ENCODE measurements around the gene KCNE1.
A peak's percentile ranks its signal among the peaks of the same experiment; 100 is the strongest.

Gene KCNE1

DNA sequence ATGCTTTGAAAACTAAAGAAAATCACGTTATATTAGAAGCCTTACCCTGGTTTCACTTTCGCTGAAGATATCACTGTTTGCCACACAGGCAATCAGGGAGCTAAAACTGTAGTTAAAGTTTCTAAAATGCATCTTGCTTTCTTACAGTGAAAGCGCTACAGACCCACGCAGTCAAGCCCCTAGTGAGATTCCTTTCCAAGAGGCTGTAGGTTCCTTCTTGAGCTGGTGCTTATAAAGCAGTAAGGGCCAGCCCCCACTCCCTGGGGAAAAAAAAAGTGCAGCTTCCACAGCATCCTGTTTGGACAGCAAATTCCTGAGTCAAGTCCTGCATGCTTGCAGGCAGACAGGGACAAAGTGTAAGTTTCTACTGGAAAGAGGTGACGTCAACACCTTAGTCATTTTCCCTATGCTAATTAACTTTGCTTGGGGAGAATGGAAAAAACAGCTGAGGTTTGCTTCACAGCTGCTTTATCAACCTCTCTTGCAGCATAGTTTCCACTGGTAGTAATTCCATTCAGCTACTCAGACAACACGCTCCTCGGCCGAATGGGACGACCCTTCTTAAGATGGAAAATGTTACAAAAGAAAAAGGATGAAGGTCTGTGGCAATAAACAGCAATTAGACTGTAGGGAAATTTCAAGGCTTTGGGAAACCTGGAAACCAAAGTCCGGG lies 14.7 kb upstream of the KCNE1 start:
- Histone ChIP-seq H3K27me3 (replicated peaks in 2 of 5; ENCODE audit: control insufficient read depth in 4 of 5, insufficient read depth in 5 of 5, low read length in 4 of 5) (no peaks in the 10 kb centered on the region), H3K9me3 (ENCODE audit: control extremely low read depth in 1 of 5, control insufficient read depth in 4 of 5, insufficient read depth in 2 of 5, low read depth in 1 of 5, low read length in 4 of 5) (peaks cover 0 to 4% (median 0%) of the 10 kb centered on the region in 5 experiments), H3K36me3 (ENCODE audit: control insufficient read depth in 4 of 4, insufficient read depth in 4 of 4, low read length in 3 of 4) (no peaks in the 10 kb centered on the region), H3K4me1 (ENCODE audit: control extremely low read depth in 1 of 4, control insufficient read depth in 4 of 4, insufficient read depth in 4 of 4, low read length in 3 of 4) (peaks cover 0 to 12% (median 0%) of the 10 kb centered on the region in 4 experiments), H3K4me3 (ENCODE audit: control insufficient read depth in 1 of 7, extremely low read depth in 1 of 7, insufficient read depth in 4 of 7, low read depth in 2 of 7, low read length in 6 of 7) (peak overlapping the region in 5 of 7 experiments; percentile 26 to 71 (median 49)), H3K27ac (ENCODE audit: insufficient read depth in 1 of 2, low read depth in 1 of 2, low read length in 2 of 2, poor library complexity in 1 of 2, severe bottlenecking in 2 of 2) (peak overlapping the region in 1 of 2 experiments; percentile 65)
- POLR2A ChIA-PET = interaction anchor here (1.0 kb wide), 1 partner anchor 110 kb away, joined by 3 read pairs; no protein-coding TSS in a partner anchor
- CTCF ChIA-PET = interaction anchor here (0.9 to 1.7 kb wide), 5 partner anchors 9 to 56 kb away, joined by 3 to 5 read pairs (median 4); partner anchors contain the start of gene KCNE1
- DNase-seq = peak in 2 of 3 donors; percentile 49 to 59
- WGBS (ENCODE audit: insufficient coverage) = 51% methylated on average over 6 of the region's 10 CpGs

DNA sequence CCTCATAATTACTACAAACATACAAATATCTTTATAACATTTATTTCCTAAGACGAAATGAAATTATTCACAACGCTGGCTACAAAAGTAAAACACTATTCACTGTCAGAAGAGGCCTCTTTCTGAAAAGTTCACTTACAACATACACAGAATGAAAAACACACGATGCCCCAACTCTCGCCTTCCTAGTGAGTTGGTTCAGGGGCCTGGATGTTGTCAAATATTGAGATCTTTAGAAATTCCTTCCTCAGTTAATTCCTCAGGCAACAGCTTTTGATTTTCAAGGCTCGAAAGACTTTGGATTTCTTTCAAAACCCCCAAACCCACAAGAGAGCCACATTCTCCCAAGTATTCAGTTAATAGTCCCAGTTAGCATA lies 14.2 kb upstream of the KCNE1 start:
- Histone ChIP-seq H3K4me3 (ENCODE audit: control insufficient read depth in 1 of 7, extremely low read depth in 1 of 7, insufficient read depth in 4 of 7, low read depth in 2 of 7, low read length in 6 of 7) (peak overlapping the region in 4 of 7 experiments; percentile 26 to 71 (median 50)), H3K9me3 (ENCODE audit: control extremely low read depth in 1 of 5, control insufficient read depth in 4 of 5, insufficient read depth in 2 of 5, low read depth in 1 of 5, low read length in 4 of 5) (peaks cover 0 to 4% (median 0%) of the 10 kb centered on the region in 5 experiments), H3K4me1 (ENCODE audit: control extremely low read depth in 1 of 4, control insufficient read depth in 4 of 4, insufficient read depth in 4 of 4, low read length in 3 of 4) (peaks cover 0 to 14% (median 2%) of the 10 kb centered on the region in 4 experiments), H3K36me3 (ENCODE audit: control insufficient read depth in 4 of 4, insufficient read depth in 4 of 4, low read length in 3 of 4) (no peaks in the 10 kb centered on the region), H3K27me3 (replicated peaks in 2 of 5; ENCODE audit: control insufficient read depth in 4 of 5, insufficient read depth in 5 of 5, low read length in 4 of 5) (no peaks in the 10 kb centered on the region), H3K27ac (ENCODE audit: insufficient read depth in 1 of 2, low read depth in 1 of 2, low read length in 2 of 2, poor library complexity in 1 of 2, severe bottlenecking in 2 of 2) (peak overlapping the region in 1 of 2 experiments; percentile 65)
- WGBS (ENCODE audit: insufficient coverage) = 100% methylated on average over 2 of the region's 5 CpGs
- ChIA-PET POLR2A (interaction anchor here (1.0 kb wide), 1 partner anchor 110 kb away, joined by 3 read pairs; no protein-coding TSS in a partner anchor), CTCF (interaction anchor here (0.9 to 1.7 kb wide), 5 partner anchors 8 to 56 kb away, joined by 3 to 5 read pairs (median 4); partner anchors contain the start of gene KCNE1)
- no peak for DNase-seq

GRCh38 chr21:34524646-34525601 lies 12.9 kb upstream of the KCNE1 start:
- DNase-seq = no peak
- Histone ChIP-seq H3K9me3 (ENCODE audit: control extremely low read depth in 1 of 5, control insufficient read depth in 4 of 5, insufficient read depth in 2 of 5, low read depth in 1 of 5, low read length in 4 of 5) (peaks cover 0 to 4% (median 0%) of the 10 kb centered on the region in 5 experiments), H3K4me3 (ENCODE audit: control insufficient read depth in 1 of 7, extremely low read depth in 1 of 7, insufficient read depth in 4 of 7, low read depth in 2 of 7, low read length in 6 of 7) (no peak overlapping the region), H3K4me1 (ENCODE audit: control extremely low read depth in 1 of 4, control insufficient read depth in 4 of 4, insufficient read depth in 4 of 4, low read length in 3 of 4) (peaks cover 0 to 21% (median 12%) of the 10 kb centered on the region in 4 experiments), H3K36me3 (ENCODE audit: control insufficient read depth in 4 of 4, insufficient read depth in 4 of 4, low read length in 3 of 4) (no peaks in the 10 kb centered on the region), H3K27me3 (replicated peaks in 2 of 5; ENCODE audit: control insufficient read depth in 4 of 5, insufficient read depth in 5 of 5, low read length in 4 of 5) (no peaks in the 10 kb centered on the region), H3K27ac (ENCODE audit: insufficient read depth in 1 of 2, low read depth in 1 of 2, low read length in 2 of 2, poor library complexity in 1 of 2, severe bottlenecking in 2 of 2) (no peak overlapping the region)
- POLR2A ChIA-PET = no interaction called here
- 96% methylated on average over 25 of the region's 31 CpGs for WGBS (ENCODE audit: insufficient coverage)
- CTCF ChIA-PET = interaction anchor here (1.2 to 2.1 kb wide), 3 partner anchors 10 to 78 kb away, joined by 3 to 5 read pairs (median 3); no protein-coding TSS in a partner anchor

DNA sequence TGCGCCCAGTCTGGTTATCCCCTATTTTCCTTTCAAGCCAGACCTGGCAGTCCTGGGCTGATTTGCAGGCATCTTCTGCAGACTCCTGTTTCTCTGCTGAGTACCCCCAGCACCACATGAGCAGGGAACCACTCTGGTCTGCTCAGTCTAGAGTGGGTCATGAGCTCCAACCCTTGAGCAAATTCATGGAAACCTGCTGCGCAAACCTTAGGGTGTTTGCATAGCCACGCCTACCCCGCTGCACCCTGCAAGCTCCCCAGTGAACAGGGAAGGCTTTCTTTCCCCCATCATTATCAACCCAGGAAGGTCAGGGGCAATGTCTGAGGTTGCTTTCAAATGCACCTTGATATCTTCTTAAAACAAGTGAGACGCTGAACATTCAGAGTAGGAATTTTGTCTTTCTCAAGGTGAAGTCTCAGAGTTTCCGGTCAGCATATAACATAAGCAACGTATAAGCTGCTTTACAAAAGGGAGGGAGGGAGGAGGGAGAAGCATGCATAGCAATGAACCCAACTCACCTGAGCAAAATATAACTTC lies 11.1 kb upstream of the KCNE1 start:
- peaks cover 0 to under 1% (median 0%) of the 10 kb centered on the region in 5 experiments for H3K9me3 ChIP-seq (ENCODE audit: control extremely low read depth in 1 of 5, control insufficient read depth in 4 of 5, insufficient read depth in 2 of 5, low read depth in 1 of 5, low read length in 4 of 5)
- 100% methylated on average over 1 of the region's 7 CpGs for WGBS (ENCODE audit: insufficient coverage)
- no peaks in the 10 kb centered on the region for H3K36me3 ChIP-seq (ENCODE audit: control insufficient read depth in 4 of 4, insufficient read depth in 4 of 4, low read length in 3 of 4)
- no peaks in the 10 kb centered on the region for H3K27me3 ChIP-seq (replicated peaks in 2 of 5; ENCODE audit: control insufficient read depth in 4 of 5, insufficient read depth in 5 of 5, low read length in 4 of 5)
- peaks cover 0 to 21% (median 12%) of the 10 kb centered on the region in 4 experiments for H3K4me1 ChIP-seq (ENCODE audit: control extremely low read depth in 1 of 4, control insufficient read depth in 4 of 4, insufficient read depth in 4 of 4, low read length in 3 of 4)
- H3K4me3 ChIP-seq (ENCODE audit: control insufficient read depth in 1 of 7, extremely low read depth in 1 of 7, insufficient read depth in 4 of 7, low read depth in 2 of 7, low read length in 6 of 7) = no peak overlapping the region
- no peak overlapping the region for H3K27ac ChIP-seq (ENCODE audit: insufficient read depth in 1 of 2, low read depth in 1 of 2, low read length in 2 of 2, poor library complexity in 1 of 2, severe bottlenecking in 2 of 2)
- DNase-seq = no peak
- POLR2A ChIA-PET = no interaction called here
- CTCF ChIA-PET = interaction anchor here (1.2 to 1.4 kb wide), 2 partner anchors 56 to 79 kb away, joined by 3 read pairs; no protein-coding TSS in a partner anchor

GRCh38 chr21:34522284-34522683 lies 10.3 kb upstream of the KCNE1 start:
- ChIA-PET POLR2A (interaction anchor here (0.6 kb wide), 1 partner anchor 30 kb away, joined by 8 read pairs; no protein-coding TSS in a partner anchor), CTCF (interaction anchor here (1.2 to 1.4 kb wide), 2 partner anchors 57 to 80 kb away, joined by 3 read pairs; no protein-coding TSS in a partner anchor)
- no peak overlapping the region for H3K4me3 ChIP-seq (ENCODE audit: control insufficient read depth in 1 of 7, extremely low read depth in 1 of 7, insufficient read depth in 4 of 7, low read depth in 2 of 7, low read length in 6 of 7)
- H3K36me3 ChIP-seq (ENCODE audit: control insufficient read depth in 4 of 4, insufficient read depth in 4 of 4, low read length in 3 of 4) = no peaks in the 10 kb centered on the region
- peaks cover 0 to 27% (median 16%) of the 10 kb centered on the region in 4 experiments for H3K4me1 ChIP-seq (ENCODE audit: control extremely low read depth in 1 of 4, control insufficient read depth in 4 of 4, insufficient read depth in 4 of 4, low read length in 3 of 4)
- no peaks in the 10 kb centered on the region for H3K9me3 ChIP-seq (ENCODE audit: control extremely low read depth in 1 of 5, control insufficient read depth in 4 of 5, insufficient read depth in 2 of 5, low read depth in 1 of 5, low read length in 4 of 5)
- H3K27ac ChIP-seq (ENCODE audit: insufficient read depth in 1 of 2, low read depth in 1 of 2, low read length in 2 of 2, poor library complexity in 1 of 2, severe bottlenecking in 2 of 2) = no peak overlapping the region
- H3K27me3 ChIP-seq (replicated peaks in 2 of 5; ENCODE audit: control insufficient read depth in 4 of 5, insufficient read depth in 5 of 5, low read length in 4 of 5) = no peaks in the 10 kb centered on the region
- no peak for DNase-seq
- WGBS (ENCODE audit: insufficient coverage) = 97% methylated on average over 3 of the region's 6 CpGs

- ChIA-PET POLR2A (no interaction called here), CTCF (interaction anchor here (1.2 to 2.1 kb wide), 4 partner anchors 11 to 81 kb away, joined by 3 to 8 read pairs (median 4); no protein-coding TSS in a partner anchor)
- H3K4me1 ChIP-seq (ENCODE audit: control extremely low read depth in 1 of 4, control insufficient read depth in 4 of 4, insufficient read depth in 4 of 4, low read length in 3 of 4) = peaks cover 0 to 28% (median 14%) of the 10 kb centered on the region in 4 experiments
- no peaks in the 10 kb centered on the region for H3K36me3 ChIP-seq (ENCODE audit: control insufficient read depth in 4 of 4, insufficient read depth in 4 of 4, low read length in 3 of 4)
- H3K9me3 ChIP-seq (ENCODE audit: control extremely low read depth in 1 of 5, control insufficient read depth in 4 of 5, insufficient read depth in 2 of 5, low read depth in 1 of 5, low read length in 4 of 5) = no peaks in the 10 kb centered on the region
- WGBS (ENCODE audit: insufficient coverage) = 96% methylated on average over 6 of the region's 7 CpGs
- no peak for DNase-seq
- no peak overlapping the region for H3K27ac ChIP-seq (ENCODE audit: insufficient read depth in 1 of 2, low read depth in 1 of 2, low read length in 2 of 2, poor library complexity in 1 of 2, severe bottlenecking in 2 of 2)
- H3K4me3 ChIP-seq (ENCODE audit: control insufficient read depth in 1 of 7, extremely low read depth in 1 of 7, insufficient read depth in 4 of 7, low read depth in 2 of 7, low read length in 6 of 7) = no peak overlapping the region
- no peaks in the 10 kb centered on the region for H3K27me3 ChIP-seq (replicated peaks in 2 of 5; ENCODE audit: control insufficient read depth in 4 of 5, insufficient read depth in 5 of 5, low read length in 4 of 5)
Observed at GRCh38 chr21:34521561-34521960, 9.6 kb upstream of the KCNE1 start.

All from common myeloid progenitor, CD34-positive (primary cell).